H1 (cell line): ENCODE measurements around the gene FAAH2.
A peak's percentile ranks its signal among the peaks of the same experiment; 100 is the strongest.

ENCODE experiments used
- CTCF ChIP-seq, 3 experiments: IDR thresholded peaks; 1 replicate in 2 of 3; 2 replicates in 1 of 3; pipeline versions ENCODE4 v1.5.1 to v1.6.1; 2011; ENCODE audit warnings: low read length in 3 of 3, mild to moderate bottlenecking in 3 of 3, inconsistent platforms in 2 of 3, low read depth in 1 of 3, moderate library complexity in 1 of 3; ENCODE audit not compliant: insufficient read depth in 1 of 3; ENCODE audit errors: control extremely low read depth in 1 of 3
- MAFK ChIP-seq: IDR thresholded peaks from 2 replicates; pipeline ENCODE4 v1.6.1; 2012; ENCODE audit warnings: low read depth, mild to moderate bottlenecking, improper control_type of control experiment, low read length
- POLR2AphosphoS5 ChIP-seq: IDR thresholded peaks from 2 replicates; pipeline ENCODE4 v1.6.1; 2011; ENCODE audit warnings: low read depth, low read length
- RXRA ChIP-seq: IDR thresholded peaks from 2 replicates; pipeline ENCODE4 v1.6.1; 2011; ENCODE audit warnings: low read depth, mild to moderate bottlenecking, low read length, moderate library complexity; ENCODE audit not compliant: insufficient read depth
- SIRT6 ChIP-seq: IDR thresholded peaks from one replicate; pipeline ENCODE4 v1.7.1; 2012; ENCODE audit warnings: low read length, inconsistent platforms
- TEAD4 ChIP-seq: IDR thresholded peaks from 2 replicates; pipeline ENCODE4 v1.6.1; 2012; ENCODE audit warnings: low read depth, low read length, inconsistent platforms, mixed read lengths
- TF ChIP-seq, protein P1 (sequence below): IDR thresholded peaks from 2 replicates; pipeline ENCODE4 v1.6.1; 2012; ENCODE audit warnings: inconsistent platforms

GRCh38 chrX:57329008-57329407 lies 42.5 kb downstream of the FAAH2 start:
- TF ChIP-seq MAFK (no peak), CTCF (IDR thresholded peaks at IDR 0.05; ENCODE audit: control extremely low read depth in 1 of 3, insufficient read depth in 1 of 3, low read depth in 1 of 3, low read length in 3 of 3) (peak; percentile 15 to 56 (median 34); a peak in 3 of 4 replicates), TEAD4 (no peak), RXRA (no peak), POLR2AphosphoS5 (no peak), SIRT6 (no peak)
- TF ChIP-seq, protein P1, sequence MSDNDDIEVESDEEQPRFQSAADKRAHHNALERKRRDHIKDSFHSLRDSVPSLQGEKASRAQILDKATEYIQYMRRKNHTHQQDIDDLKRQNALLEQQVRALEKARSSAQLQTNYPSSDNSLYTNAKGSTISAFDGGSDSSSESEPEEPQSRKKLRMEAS = no peak
